B cell (primary cell): ENCODE measurements around the gene TOR1A.

Experiments used
- CTCF ChIP-seq: fragments of 200-600 bp; IDR thresholded peaks from one replicate; pipeline ENCODE4 v1.8.0; 2022; ENCODE audit warnings: antibody characterized with exemption, mild to moderate bottlenecking
- EZH2 ChIP-seq: IDR thresholded peaks from 2 replicates; pipeline ENCODE4 v1.6.1; 2012; ENCODE audit warnings: borderline replicate concordance, low read depth, mild to moderate bottlenecking, moderate library complexity, low read length; ENCODE audit not compliant: insufficient read depth, poor library complexity, severe bottlenecking

DNA sequence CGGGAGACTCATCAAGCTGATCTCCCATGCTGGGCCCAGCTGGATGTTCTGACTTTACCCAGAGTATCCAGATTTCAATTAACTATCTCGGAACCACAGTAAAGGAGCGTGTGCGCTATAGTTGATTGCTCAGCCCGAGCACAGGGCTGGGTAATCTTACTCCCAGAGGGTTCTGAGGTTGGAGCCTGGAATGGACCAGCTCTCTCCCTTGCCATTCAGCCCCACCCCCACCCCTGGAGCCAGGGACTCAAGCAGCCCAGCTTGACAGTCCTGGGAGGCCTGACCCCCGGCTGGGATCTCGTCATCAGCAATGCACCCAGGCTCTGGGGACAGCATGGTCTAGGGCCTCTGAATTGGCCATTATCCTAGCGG is 47.4 kb downstream of the TOR1A start:
- TF ChIP-seq CTCF = no peak
- TF ChIP-seq EZH2 = no peak
